DMS53 treated with DMSO at 0.1 percent for 48 hours (cell line): Measurements from ENCODE around the gene RIN2.

Source experiments
- DNase-seq: peaks from one replicate; lab custom pipeline; 2025; ENCODE audit not compliant: unreplicated experiment; lab: John Stamatoyannopoulos, UW

RIN2 gene

GRCh38 chr20:19758133-19758500 lies at the start of gene RIN2:
RIN2 (plus strand) TSS chr20:19758258; CDS start chr20:19889602, 131,344 bp downstream.
- no peak for DNase-seq

GRCh38 chr20:19709635-19710335 lies 48.3 kb upstream of the RIN2 start:
- no peak for DNase-seq

GRCh38 chr20:19710336-19711120 lies 47.5 kb upstream of the RIN2 start:
- no peak for DNase-seq

- DNase-seq, result no peak
Observed at GRCh38 chr20:19711126-19711525, 46.9 kb upstream of the RIN2 start.

GRCh38 chr20:19712721-19713260 lies 45.3 kb upstream of the RIN2 start:
- DNase-seq, result no peak

GRCh38 chr20:19713822-19714578 lies 44.1 kb upstream of the RIN2 start:
- DNase-seq, result no peak

- no peak for DNase-seq
Observed at GRCh38 chr20:19714579-19714840, 43.5 kb upstream of the RIN2 start.

GRCh38 chr20:19715986-19716385 lies 42.1 kb upstream of the RIN2 start:
- DNase-seq, result no peak

GRCh38 chr20:19718880-19719279 lies 39.2 kb upstream of the RIN2 start:
- no peak for DNase-seq

GRCh38 chr20:19720991-19721390 lies 37.1 kb upstream of the RIN2 start:
- no peak for DNase-seq

GRCh38 chr20:19723051-19723450 lies 35.0 kb upstream of the RIN2 start:
- DNase-seq, result no peak

- DNase-seq, result no peak
Observed at GRCh38 chr20:19723813-19724430, 34.1 kb upstream of the RIN2 start.

- no peak for DNase-seq
Observed at GRCh38 chr20:19725373-19725772, 32.7 kb upstream of the RIN2 start.

- no peak for DNase-seq
Observed at GRCh38 chr20:19725814-19726525, 32.1 kb upstream of the RIN2 start.

GRCh38 chr20:19727251-19727847 lies 30.7 kb upstream of the RIN2 start:
- DNase-seq, result no peak

- no peak for DNase-seq
Observed at GRCh38 chr20:19729672-19730071, 28.4 kb upstream of the RIN2 start.

- no peak for DNase-seq
Observed at GRCh38 chr20:19730706-19731105, 27.4 kb upstream of the RIN2 start.

- DNase-seq, result no peak
Observed at GRCh38 chr20:19734811-19735210, 23.2 kb upstream of the RIN2 start.

- DNase-seq, result peak; percentile 74
Observed at GRCh38 chr20:19735446-19735845, 22.6 kb upstream of the RIN2 start.

- DNase-seq, result no peak
Observed at GRCh38 chr20:19737025-19737424, 21.0 kb upstream of the RIN2 start.
